Measurements from ENCODE around the gene DTX3L. TPM values are rescaled to one million over a fixed set of nuclear protein-coding genes. Genes with fewer than 3 reads are reported as not detected.

DTX3L gene
- total RNA-seq, 1 donor from 2014 or later, result 33.7 TPM

DNA sequence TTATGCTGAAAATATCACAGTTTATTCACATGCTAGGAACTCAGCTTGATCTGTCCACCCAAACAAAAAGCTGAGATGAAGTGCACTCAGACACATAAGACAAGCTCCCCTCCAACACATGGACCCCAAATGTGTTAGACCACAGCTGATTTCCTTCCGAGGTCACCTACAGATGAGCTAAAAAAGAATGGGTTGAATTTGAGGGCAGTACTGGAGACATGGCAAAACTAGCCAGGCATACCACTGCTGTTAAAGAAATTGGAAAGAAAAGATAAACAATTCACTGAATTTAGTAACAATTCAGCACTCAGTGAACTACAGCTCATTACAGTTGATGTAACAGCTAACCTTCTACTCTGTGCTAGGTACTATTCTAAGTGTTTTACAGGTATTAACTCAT lies 15.5 kb upstream of the DTX3L start:
- Mint-ChIP-seq H3K27me3 (ENCODE audit: unreplicated experiment) (no peaks in the 10 kb centered on the region), H3K36me3 (ENCODE audit: unreplicated experiment) (peaks cover 63% of the 10 kb centered on the region), H3K9me3 (ENCODE audit: unreplicated experiment) (no peaks in the 10 kb centered on the region), H3K4me1 (ENCODE audit: unreplicated experiment) (no peaks in the 10 kb centered on the region), H3K27ac (ENCODE audit: unreplicated experiment) (no peak overlapping the region), H3K4me3 (ENCODE audit: unreplicated experiment) (no peak overlapping the region)
- no peak for DNase-seq (ENCODE audit: extremely low spot score, unreplicated experiment)
- TF ChIP-seq, protein P1, sequence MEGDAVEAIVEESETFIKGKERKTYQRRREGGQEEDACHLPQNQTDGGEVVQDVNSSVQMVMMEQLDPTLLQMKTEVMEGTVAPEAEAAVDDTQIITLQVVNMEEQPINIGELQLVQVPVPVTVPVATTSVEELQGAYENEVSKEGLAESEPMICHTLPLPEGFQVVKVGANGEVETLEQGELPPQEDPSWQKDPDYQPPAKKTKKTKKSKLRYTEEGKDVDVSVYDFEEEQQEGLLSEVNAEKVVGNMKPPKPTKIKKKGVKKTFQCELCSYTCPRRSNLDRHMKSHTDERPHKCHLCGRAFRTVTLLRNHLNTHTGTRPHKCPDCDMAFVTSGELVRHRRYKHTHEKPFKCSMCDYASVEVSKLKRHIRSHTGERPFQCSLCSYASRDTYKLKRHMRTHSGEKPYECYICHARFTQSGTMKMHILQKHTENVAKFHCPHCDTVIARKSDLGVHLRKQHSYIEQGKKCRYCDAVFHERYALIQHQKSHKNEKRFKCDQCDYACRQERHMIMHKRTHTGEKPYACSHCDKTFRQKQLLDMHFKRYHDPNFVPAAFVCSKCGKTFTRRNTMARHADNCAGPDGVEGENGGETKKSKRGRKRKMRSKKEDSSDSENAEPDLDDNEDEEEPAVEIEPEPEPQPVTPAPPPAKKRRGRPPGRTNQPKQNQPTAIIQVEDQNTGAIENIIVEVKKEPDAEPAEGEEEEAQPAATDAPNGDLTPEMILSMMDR (IDR thresholded peaks at IDR 0.05), result no peak

DNA sequence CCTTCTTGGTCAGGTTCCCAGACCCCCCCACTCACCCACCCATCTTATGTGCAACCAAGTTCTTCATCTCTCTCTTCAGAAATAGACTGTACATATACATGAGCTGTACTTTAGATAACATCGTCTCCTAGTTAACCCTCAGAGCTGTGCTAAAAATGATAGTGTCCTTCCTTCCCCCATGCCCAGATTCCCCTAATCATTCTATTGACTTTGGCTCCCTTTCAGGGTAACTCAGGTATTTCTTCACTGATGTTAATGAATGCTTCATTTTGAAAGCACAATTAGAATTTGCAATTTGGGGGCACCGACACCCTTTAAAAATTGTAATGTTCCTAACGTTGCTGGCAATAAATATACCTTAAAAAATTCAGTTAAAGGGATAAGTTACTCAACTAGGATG lies 11.0 kb upstream of the DTX3L start:
- no peak overlapping the region for H3K27ac Mint-ChIP-seq (ENCODE audit: unreplicated experiment)
- peaks cover 59% of the 10 kb centered on the region for H3K36me3 Mint-ChIP-seq (ENCODE audit: unreplicated experiment)
- TF ChIP-seq, protein P1 (IDR thresholded peaks at IDR 0.05), result no peak
- H3K4me3 Mint-ChIP-seq (ENCODE audit: unreplicated experiment), result no peak overlapping the region
- no peaks in the 10 kb centered on the region for H3K27me3 Mint-ChIP-seq (ENCODE audit: unreplicated experiment)
- no peaks in the 10 kb centered on the region for H3K9me3 Mint-ChIP-seq (ENCODE audit: unreplicated experiment)
- no peaks in the 10 kb centered on the region for H3K4me1 Mint-ChIP-seq (ENCODE audit: unreplicated experiment)
- DNase-seq (ENCODE audit: extremely low spot score, unreplicated experiment), result no peak

DNA sequence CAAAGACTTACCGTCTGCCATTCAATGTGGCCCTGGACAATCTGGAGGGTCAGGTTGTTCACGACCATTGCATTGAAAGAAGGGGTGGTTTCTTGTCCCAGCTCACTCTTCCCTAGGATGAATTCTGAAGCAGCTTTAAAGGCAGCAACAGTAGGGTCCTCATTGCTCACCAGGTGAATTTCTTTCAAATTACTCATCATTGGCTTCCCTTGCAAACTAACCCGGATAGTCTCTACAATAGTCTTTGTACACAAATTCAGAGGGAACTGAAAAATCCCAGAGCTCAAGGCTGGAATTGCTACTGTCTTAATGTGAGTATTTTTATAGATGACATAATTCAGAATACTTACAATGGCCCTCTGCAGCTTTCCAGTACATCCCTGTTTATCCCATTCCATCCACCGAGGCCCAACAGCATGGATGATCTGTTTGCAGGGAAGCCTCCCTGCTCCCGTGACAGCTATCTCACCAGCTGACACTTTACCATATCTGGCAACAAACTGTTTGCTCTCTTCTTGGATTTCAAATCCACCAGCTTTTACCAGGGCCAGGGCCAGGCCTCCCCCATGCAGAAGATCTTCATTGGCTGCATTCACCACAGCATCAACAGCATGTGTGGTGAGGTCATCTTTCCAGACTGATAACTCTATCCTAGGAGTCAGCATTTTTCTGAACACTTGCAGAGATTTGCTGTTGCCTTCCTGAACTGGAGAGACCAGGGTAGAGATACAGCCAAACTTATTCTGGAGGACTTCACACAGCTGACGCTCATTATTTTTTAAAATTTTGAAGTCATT lies 8.7 kb upstream of the DTX3L start:
- TF ChIP-seq, protein P1 (IDR thresholded peaks at IDR 0.05), result no peak
- no peaks in the 10 kb centered on the region for H3K9me3 Mint-ChIP-seq (ENCODE audit: unreplicated experiment)
- no peak overlapping the region for H3K27ac Mint-ChIP-seq (ENCODE audit: unreplicated experiment)
- H3K27me3 Mint-ChIP-seq (ENCODE audit: unreplicated experiment), result no peaks in the 10 kb centered on the region
- H3K4me3 Mint-ChIP-seq (ENCODE audit: unreplicated experiment), result no peak overlapping the region
- H3K36me3 Mint-ChIP-seq (ENCODE audit: unreplicated experiment), result peaks cover 51% of the 10 kb centered on the region
- peaks cover under 1% of the 10 kb centered on the region for H3K4me1 Mint-ChIP-seq (ENCODE audit: unreplicated experiment)
- DNase-seq (ENCODE audit: extremely low spot score, unreplicated experiment), result no peak

DNA sequence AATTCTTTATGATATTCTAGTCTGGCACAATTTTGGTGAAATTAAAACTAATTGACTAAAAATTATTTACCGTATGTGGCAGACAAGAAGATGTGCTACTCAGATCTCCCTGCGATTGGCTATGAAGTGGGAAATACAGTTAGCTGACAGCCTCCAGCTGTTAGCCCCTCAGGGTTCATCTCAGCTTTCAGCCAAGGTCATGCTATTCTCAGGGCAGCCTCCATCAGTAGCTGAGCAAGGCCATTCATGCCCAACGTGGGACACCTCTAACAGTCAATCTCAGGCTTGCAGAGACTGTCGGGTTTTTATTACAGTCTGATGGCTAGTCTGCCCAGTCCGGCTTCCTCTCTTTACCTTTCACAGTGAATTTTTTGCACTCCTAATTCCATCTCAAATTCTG lies 6.8 kb upstream of the DTX3L start:
- no peak for DNase-seq (ENCODE audit: extremely low spot score, unreplicated experiment)
- peaks cover 40% of the 10 kb centered on the region for H3K36me3 Mint-ChIP-seq (ENCODE audit: unreplicated experiment)
- peaks cover 2% of the 10 kb centered on the region for H3K4me1 Mint-ChIP-seq (ENCODE audit: unreplicated experiment)
- no peaks in the 10 kb centered on the region for H3K27me3 Mint-ChIP-seq (ENCODE audit: unreplicated experiment)
- H3K4me3 Mint-ChIP-seq (ENCODE audit: unreplicated experiment), result no peak overlapping the region
- no peak overlapping the region for H3K27ac Mint-ChIP-seq (ENCODE audit: unreplicated experiment)
- TF ChIP-seq, protein P1 (IDR thresholded peaks at IDR 0.05), result no peak
- H3K9me3 Mint-ChIP-seq (ENCODE audit: unreplicated experiment), result no peaks in the 10 kb centered on the region

DNA sequence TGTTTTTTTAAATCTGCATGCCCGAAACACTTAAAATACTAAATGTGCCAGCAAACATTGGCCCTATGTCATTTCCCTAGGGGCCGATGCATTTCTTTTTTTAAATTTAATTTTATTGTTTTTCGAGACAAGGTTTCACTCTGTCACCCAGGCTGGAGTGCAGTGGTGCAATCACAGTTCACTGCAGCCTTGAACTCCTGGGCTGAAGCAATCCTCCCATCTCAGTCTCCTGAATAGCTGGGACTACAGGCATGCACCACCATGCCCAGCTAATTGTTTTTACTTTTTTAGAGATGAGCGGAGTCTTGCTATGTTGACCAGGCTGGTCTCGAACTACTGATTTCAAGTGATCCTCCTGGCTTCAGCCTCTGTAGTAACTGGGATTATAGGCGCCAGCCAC lies 5.5 kb upstream of the DTX3L start:
- Mint-ChIP-seq H3K9me3 (ENCODE audit: unreplicated experiment) (no peaks in the 10 kb centered on the region), H3K4me1 (ENCODE audit: unreplicated experiment) (peaks cover 12% of the 10 kb centered on the region), H3K36me3 (ENCODE audit: unreplicated experiment) (peaks cover 30% of the 10 kb centered on the region), H3K27ac (ENCODE audit: unreplicated experiment) (no peak overlapping the region), H3K4me3 (ENCODE audit: unreplicated experiment) (no peak overlapping the region), H3K27me3 (ENCODE audit: unreplicated experiment) (no peaks in the 10 kb centered on the region)
- TF ChIP-seq, protein P1 (IDR thresholded peaks at IDR 0.05), result no peak
- no peak for DNase-seq (ENCODE audit: extremely low spot score, unreplicated experiment)

Measured in osteocyte (in vitro differentiated cells).